HPDE6-E6E7 (cell line): ENCODE results near the gene SIN3B.

Experiments used
- DNase-seq: peaks from one replicate; pipeline ENCODE4 v3.0.0; 2011; ENCODE audit warnings: missing footprints; ENCODE audit errors: extremely low spot score

Gene SIN3B

DNA sequence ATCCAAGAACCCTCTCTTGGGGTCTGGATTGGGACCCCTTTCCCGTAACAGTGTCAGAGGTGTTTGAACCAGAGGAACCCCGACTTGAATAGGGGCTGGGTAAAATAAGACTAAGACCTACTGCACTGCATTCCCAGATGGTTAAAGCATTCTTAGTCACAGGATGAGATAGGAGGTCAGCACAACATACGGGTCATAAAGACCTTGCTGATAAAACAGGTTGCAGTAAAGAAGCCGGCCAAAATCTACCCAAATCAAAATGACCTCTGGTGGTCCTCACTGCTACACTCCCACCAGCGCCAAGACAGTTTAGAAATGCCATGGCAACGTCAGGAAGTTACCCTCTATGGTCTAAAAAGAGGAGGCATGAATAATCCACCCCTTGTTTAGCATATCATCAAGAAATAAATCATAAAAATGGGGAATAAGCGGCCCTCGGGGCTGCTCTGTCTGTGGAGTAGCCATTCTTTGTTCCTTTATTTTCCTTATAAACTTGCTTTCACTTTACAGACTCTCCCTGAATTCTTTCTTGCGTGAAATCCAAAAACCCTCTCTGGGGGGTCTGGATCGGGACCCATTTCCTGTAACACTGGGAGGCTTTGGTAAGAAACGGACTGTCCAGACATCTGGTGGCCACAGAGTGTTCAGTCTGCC lies 4.4 kb upstream of the SIN3B start:
- DNase-seq = no peak

DNA sequence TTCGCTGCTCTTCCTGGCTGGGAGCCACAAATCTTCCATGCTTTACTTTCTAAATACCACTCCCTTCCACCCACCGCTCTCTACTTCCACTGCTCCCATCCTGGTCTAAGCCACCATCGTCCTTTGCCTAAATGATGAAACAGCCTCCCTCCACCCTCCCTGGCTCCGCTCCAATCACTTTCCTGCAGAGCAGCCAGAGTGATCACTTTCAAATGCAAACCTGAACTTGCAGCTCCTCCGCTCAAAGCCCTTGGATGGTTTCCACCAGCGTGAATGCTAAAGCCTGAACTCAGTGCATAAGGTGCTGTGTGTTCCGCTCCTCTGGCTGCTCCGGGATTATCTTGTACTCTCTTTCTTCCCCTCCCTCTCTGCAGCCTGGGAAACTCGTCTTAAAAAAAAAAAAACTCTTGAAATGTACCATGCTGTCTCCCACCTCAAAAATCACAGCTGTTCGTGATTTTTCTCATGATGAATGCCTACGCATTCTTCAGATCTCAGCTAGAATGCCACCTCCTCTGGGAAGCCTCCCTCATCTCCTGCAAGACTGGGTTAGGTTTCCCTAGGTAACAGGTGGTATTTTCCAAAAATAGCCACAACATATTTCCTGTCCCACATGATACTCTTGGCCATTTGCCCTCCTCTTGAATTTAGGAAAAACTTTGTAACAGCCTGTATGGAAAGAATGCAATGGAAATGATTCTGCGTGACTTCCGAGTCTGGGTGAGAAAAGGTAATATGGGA lies 3.7 kb upstream of the SIN3B start:
- no peak for DNase-seq

DNA sequence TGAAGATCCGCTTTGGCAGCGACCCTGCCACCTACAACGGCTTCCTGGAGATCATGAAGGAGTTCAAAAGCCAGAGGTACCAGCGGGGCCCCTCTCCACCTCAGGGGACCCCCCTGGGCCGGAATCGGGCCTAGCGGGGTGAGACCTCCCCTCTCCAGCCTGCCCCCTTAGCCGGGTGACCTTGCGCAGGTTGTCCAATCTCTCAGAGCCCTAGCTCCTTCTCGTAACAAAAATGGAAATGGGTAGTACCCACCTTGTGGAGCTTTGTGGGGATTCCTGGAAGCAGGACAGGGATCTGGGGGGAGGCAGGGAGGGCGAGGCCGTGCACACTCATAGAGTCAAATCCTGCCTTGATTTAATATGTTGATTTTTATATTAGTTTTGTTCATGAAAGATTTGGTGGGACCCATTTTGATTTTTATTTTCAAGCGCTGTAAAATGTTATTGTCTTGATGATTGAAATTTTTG lies 658 bp downstream of the SIN3B start:
- no peak for DNase-seq

DNA sequence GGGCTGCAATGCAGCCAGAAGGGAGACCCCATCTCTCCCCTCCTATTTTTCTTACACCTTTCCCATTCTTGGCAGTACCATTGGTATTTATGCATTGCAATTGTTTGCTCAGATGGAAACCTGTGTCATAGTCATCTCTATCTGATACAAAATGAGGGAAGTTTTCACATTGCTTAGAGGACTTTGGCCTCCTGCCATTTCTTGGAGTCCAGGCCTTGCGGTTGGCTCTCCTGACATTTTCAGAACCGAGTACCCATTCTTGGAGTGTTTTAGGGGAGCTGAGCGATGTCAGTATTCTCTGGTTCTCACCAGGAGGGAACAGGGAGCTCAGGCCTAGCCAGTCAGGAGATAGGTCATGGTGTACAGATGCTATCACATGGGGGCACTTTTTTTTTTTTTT lies 1.5 kb downstream of the SIN3B start:
- DNase-seq = no peak

DNA sequence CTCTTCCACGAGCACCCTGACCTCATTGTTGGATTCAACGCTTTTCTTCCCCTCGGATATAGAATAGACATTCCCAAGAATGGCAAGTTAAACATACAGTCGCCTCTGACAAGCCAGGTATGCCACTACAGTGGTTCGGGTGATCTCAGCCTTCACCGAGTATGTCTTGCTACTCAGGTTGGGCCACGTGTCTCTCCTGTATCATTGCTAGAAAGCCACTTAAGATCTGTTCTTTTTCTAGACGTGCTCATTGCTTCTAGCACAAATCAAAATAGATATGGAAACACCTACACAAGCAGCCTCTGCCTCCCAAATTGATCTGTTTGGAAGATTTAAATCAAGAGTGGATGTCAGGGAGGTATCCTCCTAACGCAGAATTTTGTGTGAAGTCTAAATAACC lies 2.3 kb downstream of the SIN3B start:
- no peak for DNase-seq

DNA sequence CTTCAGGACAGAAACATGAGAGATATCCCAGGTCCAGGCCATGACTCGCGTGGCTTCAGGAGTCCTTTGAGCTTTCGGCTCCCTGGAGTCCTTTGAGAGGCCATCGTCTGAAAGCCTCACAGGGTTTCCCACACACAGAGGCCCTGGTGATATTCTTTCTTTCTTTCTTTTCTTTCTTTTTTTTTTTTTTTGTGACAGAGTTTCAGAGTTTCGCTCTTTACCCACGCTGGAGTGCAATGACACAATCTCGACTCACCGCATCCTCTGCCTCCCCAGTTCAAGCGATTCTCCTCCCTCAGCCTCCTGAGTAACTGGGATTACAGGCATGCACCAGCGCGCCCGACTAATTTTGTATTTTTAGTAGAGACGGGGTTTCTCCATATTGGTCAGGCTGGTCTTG lies 5.5 kb downstream of the SIN3B start:
- DNase-seq = no peak

DNA sequence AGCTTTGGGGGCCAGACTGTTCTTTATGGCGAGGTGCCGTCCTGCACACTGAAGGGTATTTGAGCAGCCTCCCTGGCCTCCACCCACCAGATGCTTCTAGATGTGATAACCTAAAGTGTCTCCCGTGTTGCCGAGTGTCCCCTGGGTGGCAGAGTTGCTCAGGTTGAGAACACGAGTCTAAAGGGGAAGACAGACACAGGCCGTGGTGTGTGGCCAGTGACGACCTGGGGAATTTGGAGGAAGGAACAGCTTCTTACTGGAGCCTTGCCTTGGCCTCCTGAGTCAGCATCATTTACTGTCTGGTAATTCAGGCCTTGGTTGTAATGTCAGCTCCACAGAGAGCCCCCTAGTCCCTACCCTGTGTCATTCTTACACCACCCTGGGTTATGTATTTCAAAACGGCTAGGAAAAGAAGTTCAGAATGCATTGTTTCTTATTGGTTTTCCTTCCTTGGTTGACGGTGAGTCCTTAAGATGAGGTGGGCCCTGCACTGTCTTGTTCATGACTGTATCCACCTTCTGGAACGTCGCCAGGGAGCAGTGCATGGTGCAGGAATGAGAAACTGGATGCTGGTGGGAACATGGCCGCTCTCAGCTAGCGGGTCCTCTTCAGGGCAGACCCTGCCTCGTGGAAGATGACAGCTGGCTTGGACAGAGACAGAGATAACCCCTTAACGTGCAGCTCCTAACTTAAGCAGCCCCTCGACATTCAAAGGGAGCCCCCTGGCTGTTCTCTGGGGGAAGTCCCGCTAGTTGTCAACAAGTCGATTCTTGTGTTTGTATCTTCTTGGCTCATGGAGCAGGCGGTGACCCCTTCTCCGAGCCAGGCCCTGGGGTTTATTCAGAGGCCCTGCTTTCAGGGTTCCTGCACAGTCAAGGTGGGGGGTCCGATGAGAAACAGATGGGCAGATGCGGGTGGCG lies 7.2 kb downstream of the SIN3B start:
- no peak for DNase-seq

DNA sequence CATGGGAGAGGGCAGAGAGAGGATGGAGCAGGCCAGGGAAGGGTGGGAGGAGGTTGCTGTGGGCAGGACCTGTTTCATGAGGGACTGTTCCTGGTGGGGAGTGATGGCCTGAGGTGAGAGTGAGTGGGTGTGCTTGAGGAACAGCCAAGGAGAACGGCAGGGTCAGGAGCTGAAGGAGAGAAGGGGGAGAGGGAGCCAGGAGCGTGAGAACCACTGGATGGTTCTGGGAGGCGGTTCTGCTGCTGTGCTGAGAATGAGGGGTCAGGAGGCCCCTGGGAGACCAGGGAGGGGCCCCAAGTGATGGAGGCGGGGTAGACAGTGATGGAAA lies 7.8 kb downstream of the SIN3B start:
- DNase-seq = no peak

DNA sequence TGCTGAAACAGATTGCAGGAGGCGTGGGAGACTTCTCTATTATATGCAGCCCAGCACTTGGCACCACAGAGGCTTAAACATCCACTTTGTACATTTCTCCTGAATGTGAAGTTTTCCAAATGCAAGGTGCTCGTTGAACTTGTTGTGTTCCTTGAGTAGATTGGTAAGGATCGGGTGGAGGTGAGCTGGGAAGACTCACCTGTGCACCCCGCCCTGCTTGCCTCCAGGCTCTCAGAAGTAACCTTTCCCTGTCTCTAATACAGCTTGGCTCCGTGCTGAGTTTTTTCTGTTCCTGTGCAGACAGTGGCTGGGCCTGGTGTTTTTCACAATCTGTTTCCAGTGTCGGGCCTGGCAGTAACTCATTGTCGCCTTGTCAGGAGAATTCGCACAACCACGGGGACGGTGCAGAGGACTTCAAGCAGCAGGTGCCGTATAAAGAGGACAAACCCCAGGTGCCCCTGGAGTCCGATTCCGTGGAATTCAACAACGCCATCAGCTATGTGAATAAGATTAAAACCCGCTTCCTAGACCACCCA lies 12.3 kb downstream of the SIN3B start:
- DNase-seq = no peak

DNA sequence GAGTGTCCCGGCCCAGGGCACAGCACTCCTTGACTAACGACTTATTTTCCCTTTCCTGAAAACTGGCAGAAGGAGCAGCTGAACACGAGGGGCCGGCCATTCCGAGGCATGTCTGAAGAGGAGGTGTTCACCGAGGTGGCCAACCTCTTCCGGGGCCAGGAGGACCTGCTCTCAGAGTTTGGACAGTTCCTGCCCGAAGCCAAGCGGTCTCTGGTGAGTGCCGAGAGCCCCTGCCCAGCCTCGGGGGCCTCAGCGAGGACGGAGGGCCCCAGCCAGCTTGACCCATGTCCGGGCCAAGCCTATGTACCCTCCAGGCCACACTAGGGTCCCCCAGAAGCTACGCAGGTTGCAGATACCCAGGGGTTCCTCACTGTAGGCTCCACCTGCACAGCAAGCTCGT lies 17.7 kb downstream of the SIN3B start:
- no peak for DNase-seq

DNA sequence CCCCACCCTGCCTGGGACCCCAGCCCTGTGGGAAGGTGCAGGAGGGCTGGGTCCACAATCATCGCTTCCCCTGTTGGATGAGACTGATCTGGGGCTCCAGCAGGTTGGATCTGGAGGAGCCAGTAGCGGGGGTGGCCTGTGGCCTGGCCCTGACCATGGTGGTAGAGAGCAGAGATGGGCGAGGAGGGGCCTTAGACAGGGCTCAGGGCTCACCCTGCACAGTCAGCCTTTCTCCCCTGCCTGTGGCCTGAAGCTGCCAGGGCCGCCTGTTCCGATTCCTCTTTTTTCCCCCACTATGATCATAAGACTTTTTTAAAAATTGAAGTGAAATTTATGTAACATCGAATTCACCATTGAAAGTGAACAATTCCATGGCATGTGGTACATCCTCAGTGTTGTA lies 18.2 kb downstream of the SIN3B start:
- DNase-seq = no peak

DNA sequence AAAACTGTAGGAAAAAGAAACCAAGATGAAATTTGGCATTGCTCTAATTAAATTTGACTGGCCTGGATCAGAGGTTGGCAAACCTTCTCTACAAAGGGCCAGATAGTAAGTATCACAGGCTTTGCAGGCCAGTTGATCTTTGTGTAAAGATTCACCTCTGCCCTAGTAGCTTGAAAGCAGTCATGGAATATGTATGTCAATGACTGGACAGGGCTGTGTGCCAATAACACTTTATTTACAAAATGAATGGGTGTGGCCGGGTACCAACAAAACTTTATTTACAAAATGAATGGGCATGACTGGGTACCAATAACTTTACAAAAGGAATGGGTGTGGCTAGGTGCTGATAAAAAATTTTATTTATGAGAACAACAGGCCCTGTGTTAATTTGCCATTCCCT lies 20.0 kb downstream of the SIN3B start:
- no peak for DNase-seq

DNA sequence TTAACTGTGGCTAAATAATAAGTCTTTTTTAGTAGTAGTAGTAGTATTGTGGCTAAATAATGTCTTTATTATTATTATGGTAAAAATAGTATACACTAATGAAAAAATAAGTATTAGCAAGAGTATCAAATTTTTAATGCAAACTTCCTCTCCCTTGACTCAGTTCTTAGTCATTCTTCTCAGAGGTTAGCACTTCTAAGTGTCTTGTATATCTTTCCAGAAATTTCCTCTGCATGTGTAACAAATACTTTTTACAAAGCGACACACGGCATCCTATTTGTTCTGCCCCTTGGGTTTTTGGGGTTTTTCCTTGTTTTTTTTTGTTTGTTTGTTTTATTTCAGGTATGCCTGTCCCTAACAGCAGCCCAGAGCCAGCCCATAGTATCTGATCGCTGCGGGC lies 20.9 kb downstream of the SIN3B start:
- no peak for DNase-seq

DNA sequence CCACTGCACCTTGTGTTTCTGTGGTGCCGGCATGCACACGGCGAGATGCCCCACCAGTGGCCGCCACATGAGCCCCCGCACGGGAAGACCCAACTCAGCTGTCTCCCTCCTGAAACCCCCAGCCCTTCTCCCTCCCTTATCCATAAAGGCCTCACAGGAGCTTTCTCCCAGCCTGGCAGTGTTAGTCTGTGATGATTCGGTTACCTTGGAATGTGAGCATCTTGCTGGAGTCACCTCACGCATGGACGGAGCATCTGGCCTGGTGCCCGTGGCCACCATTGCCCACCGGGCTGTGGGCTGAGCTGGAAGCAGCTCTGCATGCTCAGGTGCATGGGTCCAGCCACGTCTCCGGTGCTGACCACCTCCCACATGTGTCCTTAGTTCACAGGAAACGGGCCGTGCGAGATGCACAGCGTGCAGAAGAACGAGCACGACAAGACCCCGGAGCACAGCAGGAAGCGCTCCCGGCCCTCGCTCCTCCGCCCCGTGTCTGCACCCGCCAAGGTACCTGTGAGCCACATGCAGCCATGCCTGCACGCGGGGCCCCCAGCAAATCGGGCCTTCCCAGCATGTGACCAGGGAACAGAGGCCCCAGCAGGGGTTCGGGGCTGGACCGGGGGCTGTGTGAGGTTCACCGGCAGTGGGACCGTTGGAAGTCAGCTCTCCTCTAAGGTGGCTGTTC lies 22.0 kb downstream of the SIN3B start:
- DNase-seq = no peak

DNA sequence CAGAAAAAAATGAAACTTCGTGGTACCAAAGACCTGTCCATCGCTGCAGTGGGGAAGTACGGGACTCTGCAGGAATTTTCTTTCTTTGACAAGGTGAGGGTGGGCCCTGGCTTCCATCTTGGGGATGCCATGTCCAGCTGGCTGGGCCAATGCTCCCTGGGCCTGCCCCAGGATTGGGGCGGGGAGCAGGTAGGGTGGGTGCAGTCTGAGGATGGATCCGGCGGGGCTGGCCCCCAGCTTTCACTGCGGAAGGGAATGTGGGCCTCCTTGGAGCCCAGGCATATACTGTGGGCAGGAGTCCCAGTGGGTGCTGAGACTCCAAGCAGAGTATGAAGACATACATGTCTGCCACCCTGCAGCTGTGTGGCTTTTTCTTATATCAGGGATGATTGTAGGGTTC lies 23.9 kb downstream of the SIN3B start:
- DNase-seq = no peak

DNA sequence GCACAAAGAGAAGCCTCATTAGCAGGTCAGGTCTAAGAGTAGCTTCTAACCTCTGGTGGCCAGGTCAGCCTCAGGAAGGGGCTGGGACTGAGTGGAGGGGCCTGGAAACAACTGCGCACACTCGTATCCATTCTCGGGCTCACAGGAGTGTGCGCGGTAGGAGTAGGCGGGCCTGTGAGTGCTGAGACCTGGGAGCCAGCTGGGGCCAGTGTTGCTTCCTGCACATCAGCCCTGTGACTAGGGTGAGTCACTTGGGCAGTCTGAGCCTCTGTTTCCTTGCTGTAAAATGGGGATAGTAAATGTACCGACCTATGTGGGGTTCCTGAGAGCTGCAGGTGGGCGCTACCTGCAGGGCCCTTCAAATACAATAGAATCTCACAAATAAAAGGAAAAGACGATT lies 26.9 kb downstream of the SIN3B start:
- no peak for DNase-seq

DNA sequence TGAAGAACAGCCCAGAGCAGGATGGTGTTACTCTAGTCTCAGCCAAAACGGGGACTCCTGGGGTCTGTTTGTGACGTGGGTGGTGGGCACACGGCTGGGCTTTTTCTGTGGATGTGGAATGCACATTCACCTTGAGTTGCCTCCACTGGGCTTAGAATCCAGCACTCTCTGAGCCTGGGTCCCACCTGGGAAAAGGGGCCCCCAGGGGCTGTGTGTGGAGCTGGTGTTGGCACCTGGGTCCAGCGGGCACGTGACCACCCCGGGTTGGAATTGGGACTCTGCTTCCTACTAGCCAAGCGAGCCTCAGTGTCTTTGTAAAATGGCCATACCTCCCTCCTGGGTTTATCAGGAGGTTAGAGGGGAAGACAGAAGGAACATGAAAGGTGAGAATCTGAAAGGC lies 30.4 kb downstream of the SIN3B start:
- no peak for DNase-seq

DNA sequence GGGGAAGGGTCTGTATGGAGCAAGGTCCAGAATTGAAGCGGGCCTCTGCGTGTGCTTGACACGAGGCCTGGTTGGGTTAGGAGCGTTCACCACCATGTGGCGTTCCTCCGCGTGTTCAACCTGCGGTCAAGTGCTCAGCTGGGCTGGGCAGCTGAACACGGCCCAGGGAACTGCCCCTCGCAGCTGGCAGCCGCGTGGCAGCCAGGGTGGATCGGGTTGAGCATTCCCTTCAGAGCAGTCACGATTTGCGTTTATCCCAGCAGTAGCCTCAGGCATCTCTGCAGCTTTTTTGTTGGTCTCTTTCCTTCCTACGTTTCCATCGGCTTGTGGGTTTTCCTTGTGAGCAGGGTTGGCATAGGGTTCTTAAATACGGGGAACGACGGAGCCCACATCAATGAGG lies 30.9 kb downstream of the SIN3B start:
- DNase-seq = no peak

DNA sequence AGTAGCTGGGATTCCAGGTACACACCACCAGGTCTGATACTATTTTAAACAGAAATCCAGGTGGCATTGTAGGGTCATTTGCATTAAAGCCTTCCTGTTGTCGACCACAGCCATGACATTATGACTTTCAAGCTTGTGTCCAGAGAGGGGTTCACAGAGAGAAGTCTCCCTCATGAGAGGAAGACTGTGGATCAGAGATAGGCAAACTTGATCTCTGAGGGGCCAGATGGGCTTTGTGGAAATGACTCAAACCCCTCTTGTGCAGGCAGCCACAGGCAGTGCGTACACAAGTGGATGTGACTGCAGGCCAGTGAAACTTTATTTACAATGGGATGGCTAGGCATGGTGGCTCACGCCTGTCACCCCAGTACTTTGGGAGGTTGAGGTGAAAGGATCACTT lies 31.8 kb downstream of the SIN3B start:
- no peak for DNase-seq

DNA sequence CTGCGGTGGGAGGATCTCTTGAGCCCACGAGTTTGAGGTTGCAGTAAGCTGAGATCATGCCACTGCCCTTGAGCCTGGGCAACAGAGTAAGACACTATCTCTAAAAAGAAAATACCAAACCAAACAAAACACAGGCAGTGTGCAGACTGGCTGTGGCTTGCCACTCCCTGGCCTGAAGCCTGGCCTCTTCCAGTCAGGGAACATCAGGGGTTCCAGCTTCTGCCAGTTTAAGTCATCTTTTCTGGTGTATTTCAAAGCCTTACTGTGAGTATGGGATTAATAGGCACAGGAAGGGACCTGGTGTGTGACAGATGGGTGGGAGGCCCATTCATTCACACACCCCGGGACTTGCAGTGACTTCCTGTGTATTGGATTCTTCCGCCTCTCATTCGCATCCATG lies 32.6 kb downstream of the SIN3B start:
- no peak for DNase-seq

DNA sequence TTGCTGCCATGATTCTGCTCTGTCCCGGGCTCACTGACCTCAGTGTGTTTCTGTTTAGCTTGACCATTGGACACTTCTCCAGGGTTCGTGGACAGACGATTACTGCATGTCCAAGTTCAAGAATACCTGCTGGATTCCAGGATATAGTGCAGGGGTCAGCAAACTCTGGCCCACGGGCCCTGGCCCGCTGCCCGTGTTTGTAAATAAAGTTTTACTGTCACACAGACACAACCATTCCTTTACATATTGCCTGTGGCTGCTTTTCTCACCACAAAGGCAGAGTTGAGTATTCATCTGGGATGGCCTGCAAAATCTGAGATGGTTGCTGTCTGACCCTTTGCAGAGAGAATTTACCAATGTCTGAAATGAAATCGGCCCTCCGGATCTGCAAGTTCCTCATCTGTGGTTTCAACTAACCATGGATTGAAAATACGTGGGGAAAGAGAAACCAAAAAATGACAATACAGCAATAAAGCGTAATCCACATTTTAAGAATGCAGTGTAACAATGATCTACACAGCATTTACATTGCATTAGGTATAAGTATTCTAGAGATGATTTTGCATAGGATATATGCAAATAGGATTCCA lies 33.7 kb downstream of the SIN3B start:
- DNase-seq = no peak

DNA sequence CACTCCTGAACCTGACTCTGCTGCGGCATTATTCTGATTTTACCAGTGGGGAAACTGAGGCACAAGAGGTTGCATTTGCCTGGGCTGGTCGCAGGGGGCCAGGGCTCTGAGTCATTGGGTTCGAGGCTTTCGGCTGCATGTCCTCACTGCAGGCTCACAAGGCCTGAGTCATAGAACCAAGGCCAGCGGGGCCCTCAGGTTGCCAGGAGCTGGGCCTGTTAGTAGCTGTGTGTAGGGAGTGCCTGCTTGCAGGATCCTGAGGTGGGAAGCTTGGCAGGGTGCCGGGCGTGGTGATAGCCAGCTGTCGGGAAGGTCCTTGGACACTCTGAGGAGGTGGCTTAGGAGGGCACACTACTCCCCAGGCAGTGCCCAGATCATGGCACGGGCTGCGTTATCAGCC lies 38.0 kb downstream of the SIN3B start:
- peak; percentile 45 for DNase-seq
